ENCODE measurements around the gene GLRX3. TPM values are rescaled to one million over a fixed set of nuclear protein-coding genes. Genes with fewer than 3 reads are reported as not detected.

GLRX3 gene
- total and polyA plus RNA-seq, 10 of the 15 experiments (the other 5 are each of a cell fraction or from before 2014, with no cell fraction given) = 94.7 to 209 (median 131) TPM

DNA sequence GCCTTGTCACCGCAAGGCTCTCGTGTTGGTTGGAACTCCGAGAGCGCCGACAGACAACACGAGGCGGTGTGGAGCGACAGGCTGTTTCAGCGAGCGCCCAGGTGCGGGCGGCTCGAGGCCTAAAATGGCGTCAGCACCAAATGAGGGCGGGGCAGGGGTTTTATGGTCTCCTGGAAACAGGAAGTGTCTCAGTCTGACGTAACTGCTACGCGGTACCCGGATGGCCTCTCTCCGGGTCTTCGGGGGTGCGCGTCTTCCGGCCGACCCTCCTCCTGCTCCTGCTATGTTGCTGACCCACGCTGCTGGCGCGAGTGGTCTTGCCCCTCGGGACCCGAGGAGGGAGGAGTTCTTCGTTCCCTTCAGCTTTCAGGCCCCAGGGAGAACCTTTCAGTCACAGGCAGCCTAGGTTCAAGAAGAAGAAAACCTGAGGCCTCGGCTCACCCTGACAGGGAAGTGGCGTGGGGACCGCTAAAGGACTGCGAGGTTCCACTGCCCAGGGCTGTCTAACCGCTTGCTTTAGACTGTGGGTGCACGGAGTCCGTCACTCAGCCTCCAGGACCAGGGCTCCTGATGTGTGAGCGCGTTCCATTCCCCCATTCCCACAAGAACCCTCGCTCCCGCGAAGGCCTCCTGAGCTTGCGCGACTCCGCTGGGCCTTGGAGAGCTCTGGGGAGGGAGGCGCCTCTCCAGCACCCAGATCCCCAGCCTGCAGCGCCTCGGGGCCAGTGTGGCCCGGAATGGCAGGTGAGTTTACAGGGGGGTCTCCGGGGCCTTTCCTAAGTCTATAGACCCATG is 77.3 kb downstream of the GLRX3 start (continued):
- TF ChIP-seq RCOR1 (conservative IDR thresholded peaks at IDR 0.05; ENCODE audit: low read depth, low read length) (no peak), ZNF622 (IDR thresholded peaks at IDR 0.05) (no peak), ASH2L (IDR thresholded peaks at IDR 0.05; ENCODE audit: borderline replicate concordance, low read depth) (no peak), SMARCA5 (IDR thresholded peaks at IDR 0.05) (no peak), STAT1 (conservative IDR thresholded peaks at IDR 0.05) (no peak), CHD4 (IDR thresholded peaks at IDR 0.05) (no peak)

DNA sequence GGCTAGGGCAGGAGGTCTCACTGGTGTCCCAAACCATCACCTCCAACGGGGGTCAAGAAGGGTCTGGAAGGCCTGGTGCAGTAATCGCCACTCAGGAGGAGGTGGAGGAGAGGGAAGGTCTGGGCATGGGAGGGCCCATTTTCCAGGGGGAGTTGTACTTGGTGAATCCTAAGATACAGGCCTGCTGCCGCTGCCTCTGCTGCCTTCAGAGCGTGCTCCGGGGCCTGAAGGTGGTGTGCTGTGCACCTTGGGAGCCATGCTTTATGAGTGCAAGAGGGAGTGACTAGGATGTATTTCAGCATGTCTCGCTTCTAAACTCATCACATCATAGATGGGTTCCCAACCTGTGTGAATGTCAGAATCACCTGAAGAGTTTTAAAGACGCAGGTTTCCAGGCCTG is 78.2 kb downstream of the GLRX3 start:
- Histone ChIP-seq H3K4me2 (ENCODE audit: control insufficient read depth, insufficient read depth) (no peak overlapping the region), H4K20me1 (ENCODE audit: control insufficient read depth, insufficient read depth) (no peaks in the 10 kb centered on the region), H3K9me3 (replicated peaks; ENCODE audit: control insufficient read depth, insufficient read depth, low read length) (no peaks in the 10 kb centered on the region; the same call in 2 of the 3 replicates), H3K4me1 (ENCODE audit: control insufficient read depth, insufficient read depth, low read length) (no peaks in the 10 kb centered on the region), H3K4me3 (no peak overlapping the region), H3K9ac (ENCODE audit: control insufficient read depth, insufficient read depth, low read length) (no peak overlapping the region), H3K79me2 (ENCODE audit: control insufficient read depth, insufficient read depth, low read length) (no peaks in the 10 kb centered on the region), H3K36me3 (ENCODE audit: control insufficient read depth in 2 of 2, insufficient read depth in 2 of 2, low read length in 1 of 2) (no peaks in the 10 kb centered on the region), H2AFZ (ENCODE audit: control insufficient read depth, low read depth, low read length) (no peak overlapping the region), H3K27ac (ENCODE audit: control insufficient read depth, insufficient read depth) (no peak overlapping the region), H3K27me3 (replicated peaks in 1 of 2; ENCODE audit: control insufficient read depth in 2 of 2, insufficient read depth in 2 of 2, low read length in 1 of 2) (no peaks in the 10 kb centered on the region)
- ChIA-PET POLR2A (no interaction called here), SMC1A (ENCODE audit: uncharacterized antibody, unreplicated experiment) (no interaction called here), CTCF (no interaction called here), RAD21 (ENCODE audit: unreplicated experiment) (no interaction called here)
- in situ Hi-C loops (cut with MboI) (no loop called here), intact Hi-C loops (cut with micrococcal nuclease; ENCODE audit: unreplicated experiment) (no loop called here)
- FAIRE-seq = no peak
- no peak for ATAC-seq
- BruUV-seq (replicated peaks) = no TSS peak
- WGBS (ENCODE audit: insufficient coverage, insufficient replicate concordance, low lambda C conversion rate, missing lambda C conversion rate) = 67% methylated on average over 7 of the region's 7 CpGs
- no peak for DNase-seq (ENCODE audit: low read depth, low spot score)
- TF ChIP-seq, protein P1, sequence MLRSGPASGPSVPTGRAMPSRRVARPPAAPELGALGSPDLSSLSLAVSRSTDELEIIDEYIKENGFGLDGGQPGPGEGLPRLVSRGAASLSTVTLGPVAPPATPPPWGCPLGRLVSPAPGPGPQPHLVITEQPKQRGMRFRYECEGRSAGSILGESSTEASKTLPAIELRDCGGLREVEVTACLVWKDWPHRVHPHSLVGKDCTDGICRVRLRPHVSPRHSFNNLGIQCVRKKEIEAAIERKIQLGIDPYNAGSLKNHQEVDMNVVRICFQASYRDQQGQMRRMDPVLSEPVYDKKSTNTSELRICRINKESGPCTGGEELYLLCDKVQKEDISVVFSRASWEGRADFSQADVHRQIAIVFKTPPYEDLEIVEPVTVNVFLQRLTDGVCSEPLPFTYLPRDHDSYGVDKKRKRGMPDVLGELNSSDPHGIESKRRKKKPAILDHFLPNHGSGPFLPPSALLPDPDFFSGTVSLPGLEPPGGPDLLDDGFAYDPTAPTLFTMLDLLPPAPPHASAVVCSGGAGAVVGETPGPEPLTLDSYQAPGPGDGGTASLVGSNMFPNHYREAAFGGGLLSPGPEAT (IDR thresholded peaks at IDR 0.05; ENCODE audit: low read depth) = no peak
- TF ChIP-seq STAT3 (IDR thresholded peaks at IDR 0.05; ENCODE audit: low read depth, low read length) (no peak), CREM (IDR thresholded peaks at IDR 0.05; ENCODE audit: low read depth) (no peak), PAX5 (IDR thresholded peaks at IDR 0.05; ENCODE audit: borderline replicate concordance, low read depth, low read length) (no peak), MXI1 (IDR thresholded peaks at IDR 0.05; ENCODE audit: low read depth, low read length) (no peak), IRF4 (IDR thresholded peaks at IDR 0.05; ENCODE audit: low read depth, low read length) (no peak), CBX5 (IDR thresholded peaks at IDR 0.05; ENCODE audit: low read depth) (no peak)
- TF ChIP-seq, protein P2, sequence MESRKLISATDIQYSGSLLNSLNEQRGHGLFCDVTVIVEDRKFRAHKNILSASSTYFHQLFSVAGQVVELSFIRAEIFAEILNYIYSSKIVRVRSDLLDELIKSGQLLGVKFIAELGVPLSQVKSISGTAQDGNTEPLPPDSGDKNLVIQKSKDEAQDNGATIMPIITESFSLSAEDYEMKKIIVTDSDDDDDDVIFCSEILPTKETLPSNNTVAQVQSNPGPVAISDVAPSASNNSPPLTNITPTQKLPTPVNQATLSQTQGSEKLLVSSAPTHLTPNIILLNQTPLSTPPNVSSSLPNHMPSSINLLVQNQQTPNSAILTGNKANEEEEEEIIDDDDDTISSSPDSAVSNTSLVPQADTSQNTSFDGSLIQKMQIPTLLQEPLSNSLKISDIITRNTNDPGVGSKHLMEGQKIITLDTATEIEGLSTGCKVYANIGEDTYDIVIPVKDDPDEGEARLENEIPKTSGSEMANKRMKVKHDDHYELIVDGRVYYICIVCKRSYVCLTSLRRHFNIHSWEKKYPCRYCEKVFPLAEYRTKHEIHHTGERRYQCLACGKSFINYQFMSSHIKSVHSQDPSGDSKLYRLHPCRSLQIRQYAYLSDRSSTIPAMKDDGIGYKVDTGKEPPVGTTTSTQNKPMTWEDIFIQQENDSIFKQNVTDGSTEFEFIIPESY (IDR thresholded peaks at IDR 0.05) = no peak
- TF ChIP-seq, protein P3, sequence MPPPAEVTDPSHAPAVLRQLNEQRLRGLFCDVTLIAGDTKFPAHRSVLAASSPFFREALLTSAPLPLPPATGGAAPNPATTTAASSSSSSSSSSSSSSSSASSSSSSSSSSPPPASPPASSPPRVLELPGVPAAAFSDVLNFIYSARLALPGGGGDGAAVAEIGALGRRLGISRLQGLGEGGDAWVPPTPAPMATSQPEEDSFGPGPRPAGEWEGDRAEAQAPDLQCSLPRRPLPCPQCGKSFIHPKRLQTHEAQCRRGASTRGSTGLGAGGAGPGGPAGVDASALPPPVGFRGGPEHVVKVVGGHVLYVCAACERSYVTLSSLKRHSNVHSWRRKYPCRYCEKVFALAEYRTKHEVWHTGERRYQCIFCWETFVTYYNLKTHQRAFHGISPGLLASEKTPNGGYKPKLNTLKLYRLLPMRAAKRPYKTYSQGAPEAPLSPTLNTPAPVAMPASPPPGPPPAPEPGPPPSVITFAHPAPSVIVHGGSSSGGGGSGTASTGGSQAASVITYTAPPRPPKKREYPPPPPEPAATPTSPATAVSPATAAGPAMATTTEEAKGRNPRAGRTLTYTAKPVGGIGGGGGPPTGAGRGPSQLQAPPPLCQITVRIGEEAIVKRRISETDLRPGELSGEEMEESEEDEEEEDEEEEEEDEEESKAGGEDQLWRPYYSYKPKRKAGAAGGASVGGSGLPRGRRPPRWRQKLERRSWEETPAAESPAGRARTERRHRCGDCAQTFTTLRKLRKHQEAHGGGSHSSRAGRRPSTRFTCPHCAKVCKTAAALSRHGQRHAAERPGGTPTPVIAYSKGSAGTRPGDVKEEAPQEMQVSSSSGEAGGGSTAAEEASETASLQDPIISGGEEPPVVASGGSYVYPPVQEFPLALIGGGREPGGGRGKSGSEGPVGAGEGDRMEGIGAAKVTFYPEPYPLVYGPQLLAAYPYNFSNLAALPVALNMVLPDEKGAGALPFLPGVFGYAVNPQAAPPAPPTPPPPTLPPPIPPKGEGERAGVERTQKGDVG (CRISPR knock-in tag; IDR thresholded peaks at IDR 0.05) = no peak
